ENCODE results near the gene UTP14A.

DNA sequence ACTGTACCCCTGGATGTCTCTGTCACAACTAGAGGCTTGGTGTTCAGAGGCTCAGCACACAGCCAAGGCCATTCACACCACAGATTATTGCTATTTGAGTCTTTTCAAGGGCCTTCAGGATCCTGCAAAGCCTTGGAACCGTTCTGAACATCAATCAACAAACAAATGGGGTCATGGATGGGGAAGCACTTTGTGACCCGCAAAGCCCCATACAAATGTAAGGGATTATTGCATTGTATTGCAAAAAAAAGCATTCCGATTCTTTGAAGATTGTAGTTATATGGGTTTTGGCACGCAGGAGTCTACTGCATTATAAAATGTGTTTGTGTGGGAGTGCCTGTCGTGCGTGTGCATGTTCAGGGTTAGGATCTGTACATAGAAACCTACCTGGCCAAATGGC, 59.2 kb downstream of the UTP14A start:
- TF ChIP-seq, protein P1, sequence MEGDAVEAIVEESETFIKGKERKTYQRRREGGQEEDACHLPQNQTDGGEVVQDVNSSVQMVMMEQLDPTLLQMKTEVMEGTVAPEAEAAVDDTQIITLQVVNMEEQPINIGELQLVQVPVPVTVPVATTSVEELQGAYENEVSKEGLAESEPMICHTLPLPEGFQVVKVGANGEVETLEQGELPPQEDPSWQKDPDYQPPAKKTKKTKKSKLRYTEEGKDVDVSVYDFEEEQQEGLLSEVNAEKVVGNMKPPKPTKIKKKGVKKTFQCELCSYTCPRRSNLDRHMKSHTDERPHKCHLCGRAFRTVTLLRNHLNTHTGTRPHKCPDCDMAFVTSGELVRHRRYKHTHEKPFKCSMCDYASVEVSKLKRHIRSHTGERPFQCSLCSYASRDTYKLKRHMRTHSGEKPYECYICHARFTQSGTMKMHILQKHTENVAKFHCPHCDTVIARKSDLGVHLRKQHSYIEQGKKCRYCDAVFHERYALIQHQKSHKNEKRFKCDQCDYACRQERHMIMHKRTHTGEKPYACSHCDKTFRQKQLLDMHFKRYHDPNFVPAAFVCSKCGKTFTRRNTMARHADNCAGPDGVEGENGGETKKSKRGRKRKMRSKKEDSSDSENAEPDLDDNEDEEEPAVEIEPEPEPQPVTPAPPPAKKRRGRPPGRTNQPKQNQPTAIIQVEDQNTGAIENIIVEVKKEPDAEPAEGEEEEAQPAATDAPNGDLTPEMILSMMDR (conservative IDR thresholded peaks at IDR 0.05; ENCODE audit: low read depth, low read length) = no peak
- no peak for TF ChIP-seq EZH2 (IDR thresholded peaks at IDR 0.05; ENCODE audit: low read length, unreplicated experiment)
